ENCODE data around the gene KLF6. TPM values are rescaled to one million over a fixed set of nuclear protein-coding genes. Genes with fewer than 3 reads are reported as not detected.
A peak's percentile ranks its signal among the peaks of the same experiment; 100 is the strongest.

The KLF6 gene
- total RNA-seq (307 and 330 TPM in 2 replicates), polyA plus RNA-seq (144 and 183 TPM in 2 replicates), polyA minus RNA-seq (717 and 821 TPM in 2 replicates), Bru-seq, nascent RNA (percentile 100 among the genes with signal in this experiment), BruChase-seq, experiment 1, labeled RNA remaining after a 6-hour chase (percentile 93 among the genes with signal in this experiment), BruChase-seq, experiment 2, labeled RNA remaining after a 2-hour chase (percentile 99 among the genes with signal in this experiment)
- polyA plus RNA-seq (2011; cell fraction: cytosol; rRNA removed): 117 and 146 TPM in 2 replicates
- polyA plus RNA-seq (2011; cell fraction: nucleus; rRNA removed): 913 and 1,014 TPM in 2 replicates
- 258 and 323 TPM in 2 replicates for polyA plus RNA-seq (2012)
- 6.0 TPM for polyA minus RNA-seq (2011; cell fraction: cytosol; rRNA and poly(A)+ RNA removed)
- 1,291 and 1,303 TPM in 2 replicates for polyA minus RNA-seq (2011; cell fraction: nucleus; rRNA and poly(A)+ RNA removed)
- long read RNA-seq, full-length matches to known transcripts: 282 of 402 reads
- long read RNA-seq, partial matches to known transcripts: 20 of 402 reads
- long read RNA-seq, other reads (novel, unspliced or antisense): 100 of 402 reads

DNA sequence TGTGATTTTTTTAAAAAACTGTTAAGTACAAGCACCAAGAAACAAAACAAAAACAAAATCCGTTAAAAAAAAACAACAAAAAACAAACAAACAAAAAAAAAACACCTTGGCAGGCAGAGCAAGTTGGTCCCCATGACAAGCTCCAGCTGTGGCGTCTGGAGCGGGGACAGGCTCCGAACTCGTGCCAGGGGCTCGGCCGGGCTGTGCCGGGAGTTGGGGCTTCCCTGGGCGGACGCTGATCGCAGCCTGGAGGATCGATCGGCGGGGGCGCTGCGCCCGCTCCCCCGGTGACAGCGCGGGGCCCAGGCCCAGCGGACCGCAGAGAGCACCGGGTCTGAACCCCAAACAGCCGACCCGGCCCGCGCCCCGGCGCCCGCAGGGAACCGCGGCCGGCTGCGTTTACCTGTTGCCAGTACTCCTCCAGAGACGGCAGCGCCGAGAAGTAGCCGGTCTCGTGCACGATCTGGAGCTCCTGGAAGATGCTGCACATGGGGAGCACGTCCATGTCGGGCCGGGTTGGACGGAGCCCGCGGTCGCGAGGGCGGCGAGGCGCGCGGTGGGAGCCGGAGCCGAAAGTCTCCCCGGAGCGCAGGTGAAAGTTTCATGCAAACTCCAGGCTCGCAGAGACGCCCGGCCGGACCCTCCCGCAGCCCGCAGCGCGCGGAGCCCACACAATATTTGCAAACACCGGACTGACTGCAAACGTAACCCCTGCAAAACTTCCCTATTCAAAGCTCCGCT lies at the start of gene KLF6:
Gene KLF6 (minus strand): TSS at position 700 of the 741 bp plus-strand sequence. CDS start 195 bp downstream, at position 505.
- BruUV-seq (replicated peaks): no TSS peak

More for the DNA sequence above, at the start of gene KLF6:
- intact Hi-C loops (cut with micrococcal nuclease): loop anchor here (1.0 to 5.0 kb wide), 6 partner anchors 102 to 986 kb away; no protein-coding TSS in a partner anchor
- Histone ChIP-seq H3K79me2 (ENCODE audit: control insufficient read depth, insufficient read depth, low read length) (peaks cover 56% of the 10 kb centered on the region), H3K4me3 (replicated peaks in 1 of 3; ENCODE audit: insufficient read depth in 1 of 3, low read depth in 1 of 3, low read length in 3 of 3) (peak within 1 kb of the TSS; percentile 89 to 95 (median 92)), H2AFZ (ENCODE audit: low read depth, low read length) (no peak within 1 kb of the TSS), H3K9ac (replicated peaks; ENCODE audit: extremely low read depth, insufficient read depth, low read length) (peak within 1 kb of the TSS; percentile 100), H3K4me1 (ENCODE audit: control insufficient read depth, extremely low read depth, insufficient read depth, low read length) (peaks cover 33% of the 10 kb centered on the region), H3K27me3 (ENCODE audit: control insufficient read depth in 2 of 2, insufficient read depth in 2 of 2, low read length in 2 of 2) (no peaks in the 10 kb centered on the region), H3K27ac (ENCODE audit: insufficient read depth, low read depth, low read length) (peak within 1 kb of the TSS; percentile 98), H3K36me3 (ENCODE audit: control insufficient read depth in 2 of 2, extremely low read depth in 1 of 2, insufficient read depth in 2 of 2, low read length in 2 of 2) (peaks cover 21 to 27% of the 10 kb centered on the region in 2 experiments), H3K4me2 (ENCODE audit: insufficient read depth, low read length) (peak within 1 kb of the TSS; percentile 87), H4K20me1 (replicated peaks; ENCODE audit: control insufficient read depth, extremely low read depth, insufficient read depth, low read length) (no peaks in the 10 kb centered on the region), H3K9me3 (replicated peaks; ENCODE audit: control insufficient read depth, insufficient read depth, low read length) (no peaks in the 10 kb centered on the region), H3K9me1 (replicated peaks; ENCODE audit: control insufficient read depth, extremely low read depth, insufficient read depth, low read length) (no peaks in the 10 kb centered on the region)
- ChIA-PET POLR2A (interaction anchor here (0.5 to 2.3 kb wide), 46 partner anchors 8 to 996 kb away, joined by 3 to 31 read pairs (median 4); no protein-coding TSS in a partner anchor), CTCF (interaction anchor here (0.6 to 1.6 kb wide), 11 partner anchors 25 to 986 kb away, joined by 3 to 6 read pairs (median 3); no protein-coding TSS in a partner anchor)
- dilution Hi-C loops (cut with MboI; ENCODE audit: extremely low pct_ligation_motif_present, low sequenced_read_pairs): no loop called here
- DNase-seq (ENCODE audit: low read depth, low spot score) (no peak), FAIRE-seq (no peak)
- TF ChIP-seq POLR2A (IDR thresholded peaks at IDR 0.05; ENCODE audit: low read depth, low read length): peak; percentile 84
- no peak for TF ChIP-seq GATA2 (IDR thresholded peaks at IDR 0.05; ENCODE audit: insufficient read depth, insufficient read length, low read depth, low read length)
- TF ChIP-seq MYC (IDR thresholded peaks at IDR 0.05; ENCODE audit: low read depth, low read length): no peak
- TF ChIP-seq EZH2 (IDR thresholded peaks at IDR 0.05; ENCODE audit: borderline replicate concordance, low read depth, low read length, severe bottlenecking): no peak
- TF ChIP-seq JUN (IDR thresholded peaks at IDR 0.05; ENCODE audit: borderline replicate concordance, insufficient read depth, insufficient read length, low read depth): no peak
- TF ChIP-seq, protein P1, sequence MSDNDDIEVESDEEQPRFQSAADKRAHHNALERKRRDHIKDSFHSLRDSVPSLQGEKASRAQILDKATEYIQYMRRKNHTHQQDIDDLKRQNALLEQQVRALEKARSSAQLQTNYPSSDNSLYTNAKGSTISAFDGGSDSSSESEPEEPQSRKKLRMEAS (IDR thresholded peaks at IDR 0.05; ENCODE audit: insufficient read depth, insufficient read length): no peak
- TF ChIP-seq, protein P2, sequence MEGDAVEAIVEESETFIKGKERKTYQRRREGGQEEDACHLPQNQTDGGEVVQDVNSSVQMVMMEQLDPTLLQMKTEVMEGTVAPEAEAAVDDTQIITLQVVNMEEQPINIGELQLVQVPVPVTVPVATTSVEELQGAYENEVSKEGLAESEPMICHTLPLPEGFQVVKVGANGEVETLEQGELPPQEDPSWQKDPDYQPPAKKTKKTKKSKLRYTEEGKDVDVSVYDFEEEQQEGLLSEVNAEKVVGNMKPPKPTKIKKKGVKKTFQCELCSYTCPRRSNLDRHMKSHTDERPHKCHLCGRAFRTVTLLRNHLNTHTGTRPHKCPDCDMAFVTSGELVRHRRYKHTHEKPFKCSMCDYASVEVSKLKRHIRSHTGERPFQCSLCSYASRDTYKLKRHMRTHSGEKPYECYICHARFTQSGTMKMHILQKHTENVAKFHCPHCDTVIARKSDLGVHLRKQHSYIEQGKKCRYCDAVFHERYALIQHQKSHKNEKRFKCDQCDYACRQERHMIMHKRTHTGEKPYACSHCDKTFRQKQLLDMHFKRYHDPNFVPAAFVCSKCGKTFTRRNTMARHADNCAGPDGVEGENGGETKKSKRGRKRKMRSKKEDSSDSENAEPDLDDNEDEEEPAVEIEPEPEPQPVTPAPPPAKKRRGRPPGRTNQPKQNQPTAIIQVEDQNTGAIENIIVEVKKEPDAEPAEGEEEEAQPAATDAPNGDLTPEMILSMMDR (IDR thresholded peaks at IDR 0.05; ENCODE audit: extremely low read depth in 1 of 2, insufficient read depth in 1 of 2, low read depth in 1 of 2, low read length in 2 of 2): peak in 1 of 2 donors; percentile 4
- TF ChIP-seq POLR2AphosphoS5 (IDR thresholded peaks at IDR 0.05; ENCODE audit: insufficient read depth, low read depth, low read length): peak; percentile 90
- TF ChIP-seq FOS (IDR thresholded peaks at IDR 0.05; ENCODE audit: borderline replicate concordance, insufficient read depth, low read length): no peak

Data from endothelial cell of umbilical vein (primary cell).